Activated CD8-positive, alpha-beta memory T cell treated with anti-CD3 and anti-CD28 coated beads, Interleukin-2, amount 50 U/mL, for 24 hours (primary cell): ENCODE data around the gene VPS26C.

Source experiments
- DNase-seq: peaks from one replicate; pipeline ENCODE4 v3.0.0-alpha.2; 2020; ENCODE audit errors: extremely low read depth

Gene VPS26C

DNA sequence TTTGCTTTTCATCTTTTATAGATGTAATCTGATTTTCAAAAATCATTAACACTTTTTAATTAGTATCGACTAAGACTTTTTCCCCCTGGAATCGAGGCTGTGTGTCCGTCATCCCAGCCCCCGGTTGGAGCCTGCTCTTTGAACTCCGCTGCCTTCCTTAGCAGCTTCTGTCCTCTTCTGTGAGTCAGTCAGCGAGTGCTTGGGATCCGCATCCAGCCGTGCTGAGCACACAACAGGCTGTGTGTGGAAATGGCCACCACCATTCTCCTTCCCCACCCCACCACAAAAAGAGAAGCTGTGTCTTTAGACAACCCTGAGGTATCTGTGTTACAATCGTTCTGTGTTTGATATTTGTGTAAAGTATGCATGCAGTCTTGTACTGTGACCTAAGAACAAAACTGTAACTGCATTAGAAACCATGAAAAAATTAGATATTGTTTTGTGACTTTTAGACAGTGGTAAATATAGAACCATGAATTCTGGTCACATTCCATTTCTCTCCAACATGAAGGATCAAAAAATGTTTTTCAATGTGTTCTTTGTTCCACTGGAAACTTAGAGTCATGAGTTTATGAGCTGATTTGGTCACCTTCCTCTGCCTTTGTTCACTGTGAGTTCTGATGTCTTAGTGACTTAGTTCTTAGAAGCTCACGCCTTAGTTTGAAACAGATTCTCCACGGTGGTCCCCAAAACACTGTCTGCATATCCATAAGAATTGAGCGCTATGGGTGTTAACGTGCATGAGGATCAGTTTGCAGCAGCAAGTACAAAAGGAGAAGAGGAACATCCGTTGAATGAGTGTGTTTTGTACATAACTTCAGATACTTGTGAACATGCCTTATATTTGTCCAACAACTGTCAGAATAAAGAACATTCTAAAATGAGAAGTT is 64.7 kb downstream of the VPS26C start:
- no peak for DNase-seq

- no peak for DNase-seq
Observed at GRCh38 chr21:37200641-37201480, 66.3 kb downstream of the VPS26C start.

DNA sequence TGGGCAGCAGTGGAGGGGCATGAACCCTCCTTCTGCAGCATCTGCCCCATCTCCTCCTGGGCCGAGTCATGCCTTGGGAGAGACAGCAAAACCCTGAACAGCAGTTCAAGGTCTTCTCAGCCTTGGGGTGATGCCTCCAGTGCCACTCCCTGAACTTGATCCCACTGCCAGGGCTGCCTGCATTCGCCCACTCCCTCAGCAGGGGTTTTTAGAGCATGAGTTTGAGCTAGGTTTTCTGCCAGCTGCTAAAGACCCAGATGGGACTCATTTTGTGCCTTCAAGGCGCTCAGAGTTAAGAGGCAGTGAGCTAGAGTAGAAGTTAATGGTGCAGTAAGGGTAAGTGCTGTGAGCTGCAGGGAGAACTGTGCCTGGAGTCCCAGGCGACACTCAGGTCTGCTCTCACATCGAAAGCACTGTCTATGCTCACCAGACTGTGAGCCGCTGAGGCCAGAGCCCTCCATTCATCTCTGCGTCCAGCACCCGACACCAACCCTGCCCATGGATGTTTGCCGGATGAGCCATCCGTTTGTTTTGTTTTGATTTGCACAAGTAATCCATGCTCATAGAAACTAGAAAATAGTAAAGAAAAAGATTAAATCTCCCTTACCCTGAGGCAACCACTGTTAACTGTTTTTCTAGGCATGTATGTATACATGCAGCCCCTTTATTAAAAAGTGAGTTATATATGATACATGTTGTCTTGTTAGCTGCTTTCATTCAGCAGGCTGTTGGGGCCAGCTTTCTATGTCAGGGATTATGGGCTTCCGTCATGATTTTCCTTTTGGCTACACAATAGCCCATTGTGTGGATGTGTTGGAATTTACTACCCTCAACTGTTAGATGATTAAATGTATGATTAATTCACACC is 67.8 kb downstream of the VPS26C start:
- DNase-seq, result no peak

DNA sequence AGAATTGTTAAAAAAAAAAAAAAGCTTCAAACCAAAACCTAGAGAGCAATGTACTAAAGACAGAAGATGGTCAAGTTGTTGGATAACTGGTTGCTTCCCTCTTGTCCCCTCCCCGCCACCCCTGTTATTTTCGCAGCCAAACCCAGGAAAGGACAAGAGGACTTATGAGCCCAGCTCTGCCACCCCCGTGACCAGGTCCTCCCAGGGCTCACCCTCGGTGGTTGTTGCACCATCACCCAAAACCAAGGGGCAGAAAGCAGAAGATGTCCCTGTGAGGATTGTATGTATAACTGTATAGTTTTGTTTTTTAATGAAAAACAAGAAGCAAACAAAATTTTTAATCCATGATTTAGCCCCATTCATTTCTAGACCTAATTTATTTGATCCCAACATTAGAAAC is 69.4 kb downstream of the VPS26C start:
- DNase-seq, result no peak

DNA sequence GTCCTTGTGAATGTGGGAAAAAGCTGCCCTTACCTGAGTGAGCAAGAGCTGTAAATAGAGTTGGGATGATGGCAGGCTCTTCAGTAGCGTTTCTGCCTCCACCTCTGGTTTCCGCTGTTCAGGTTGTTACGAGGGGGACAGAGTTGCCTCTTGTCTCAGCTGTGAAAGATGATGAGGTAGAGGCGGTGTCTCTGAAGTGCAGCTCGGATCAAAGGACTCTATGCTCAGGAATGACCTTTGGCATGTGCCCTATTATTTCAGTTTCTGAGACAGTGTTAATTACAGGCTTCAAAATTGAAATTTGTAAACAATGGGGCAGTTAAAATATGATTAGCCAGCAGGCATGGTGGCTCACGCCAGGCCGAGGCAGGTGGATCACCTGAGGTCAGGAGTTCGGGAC is 70.3 kb downstream of the VPS26C start:
- DNase-seq, result no peak

GRCh38 chr21:37195610-37196009 is 71.5 kb downstream of the VPS26C start:
- DNase-seq, result no peak

DNA sequence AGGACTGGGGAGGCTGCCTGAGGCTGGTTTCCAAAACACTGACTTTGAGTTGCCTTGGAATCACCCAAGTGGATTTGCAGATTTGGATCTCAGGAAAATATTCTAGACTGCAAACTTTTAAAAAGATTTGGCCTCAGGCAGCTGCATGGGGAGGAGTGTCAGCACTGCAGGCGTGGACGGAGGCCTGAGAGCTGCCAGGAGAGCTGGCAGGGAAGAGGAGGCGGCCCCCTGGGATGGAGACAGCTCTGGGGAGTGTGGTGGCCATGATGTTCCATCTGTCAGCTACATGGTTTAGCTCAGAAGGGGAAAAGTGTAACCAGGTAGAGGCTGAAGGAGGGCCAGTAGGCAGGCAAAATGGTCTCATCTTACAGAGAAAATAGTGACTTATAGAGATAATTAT is 72.1 kb downstream of the VPS26C start:
- DNase-seq, result no peak

- DNase-seq, result no peak
Observed at GRCh38 chr21:37193676-37194075, 73.5 kb downstream of the VPS26C start.

DNA sequence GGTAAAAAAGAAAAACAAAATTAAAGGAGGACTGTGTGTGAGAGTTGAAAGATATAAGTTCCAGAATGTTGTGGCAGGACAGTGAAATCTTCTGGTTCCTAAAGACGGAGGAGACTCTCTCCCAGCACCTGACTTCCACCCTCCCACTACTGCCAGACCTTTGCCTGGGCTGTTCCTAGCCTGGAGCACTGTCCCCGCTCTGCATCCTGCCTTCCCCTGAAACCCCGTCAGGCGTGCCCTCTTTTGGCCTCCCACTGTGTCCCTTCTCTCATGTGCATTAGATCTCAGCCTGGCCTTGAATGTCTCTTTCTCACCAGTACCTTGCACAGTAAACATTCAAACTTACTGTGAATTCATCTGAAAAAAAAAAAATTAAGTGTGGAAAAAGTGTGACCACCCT is 74.1 kb downstream of the VPS26C start:
- DNase-seq, result no peak

- no peak for DNase-seq
Observed at GRCh38 chr21:37192019-37192418, 75.1 kb downstream of the VPS26C start.

DNA sequence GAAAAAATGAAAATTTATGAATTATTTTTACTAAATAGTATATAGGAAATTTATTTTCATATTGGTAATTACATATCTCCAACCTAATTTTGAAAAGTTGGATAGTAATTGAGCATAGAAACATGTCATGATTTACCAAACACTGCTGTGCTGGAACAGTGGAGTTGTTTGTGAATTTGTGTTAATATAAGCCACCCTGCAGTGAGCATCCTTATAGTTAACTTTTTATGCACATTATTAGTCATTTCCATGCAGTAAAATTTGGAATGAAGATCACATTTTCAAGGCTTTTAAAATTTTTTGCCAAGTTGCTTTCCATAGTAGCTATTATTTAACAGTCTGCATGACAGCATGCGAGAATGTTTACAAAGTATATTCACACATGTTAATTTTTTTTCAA is 78.3 kb downstream of the VPS26C start:
- no peak for DNase-seq

- DNase-seq, result no peak
Observed at GRCh38 chr21:37186983-37187382, 80.2 kb downstream of the VPS26C start.

GRCh38 chr21:37184784-37185593 is 82.1 kb downstream of the VPS26C start:
- DNase-seq, result no peak

DNA sequence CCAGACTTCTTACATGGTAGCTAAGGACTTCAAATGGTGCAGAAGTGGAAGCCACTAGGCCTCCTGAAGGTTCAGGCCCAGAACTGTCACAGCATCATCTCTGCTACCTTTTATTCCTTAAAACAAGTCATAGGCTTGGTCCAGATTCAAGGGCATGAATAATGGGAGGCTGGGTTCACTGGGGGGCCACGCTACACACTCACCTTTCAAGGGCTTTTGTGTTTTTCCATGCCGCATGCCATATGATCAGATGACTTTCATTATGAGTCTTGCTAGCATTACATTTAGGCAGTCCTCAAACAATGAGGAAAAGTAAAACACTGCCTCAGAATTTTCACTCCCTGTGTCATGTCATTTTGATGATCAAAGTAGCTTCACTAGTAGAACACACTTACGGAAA is 83.4 kb downstream of the VPS26C start:
- DNase-seq, result no peak

- DNase-seq, result no peak
Observed at GRCh38 chr21:37182222-37182621, 84.9 kb downstream of the VPS26C start.

DNA sequence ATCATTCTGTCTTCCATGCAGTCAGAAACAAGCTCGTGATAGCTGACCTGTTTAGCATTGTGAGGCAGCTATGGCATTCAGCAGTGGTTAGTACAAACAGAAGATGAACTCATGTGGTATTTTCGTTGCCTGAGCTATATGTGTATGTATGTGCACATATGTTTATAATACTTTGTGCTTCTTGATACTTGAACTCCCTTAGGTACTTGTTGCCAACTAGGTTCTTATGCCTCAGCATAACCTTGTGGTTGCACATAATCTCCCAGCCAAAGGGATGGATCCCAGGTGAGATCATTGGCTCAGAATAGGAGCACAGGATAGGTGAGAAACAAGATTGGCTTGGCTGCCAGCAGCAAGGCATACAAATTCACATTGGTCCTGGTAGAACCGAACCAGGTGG is 86.1 kb downstream of the VPS26C start:
- no peak for DNase-seq

DNA sequence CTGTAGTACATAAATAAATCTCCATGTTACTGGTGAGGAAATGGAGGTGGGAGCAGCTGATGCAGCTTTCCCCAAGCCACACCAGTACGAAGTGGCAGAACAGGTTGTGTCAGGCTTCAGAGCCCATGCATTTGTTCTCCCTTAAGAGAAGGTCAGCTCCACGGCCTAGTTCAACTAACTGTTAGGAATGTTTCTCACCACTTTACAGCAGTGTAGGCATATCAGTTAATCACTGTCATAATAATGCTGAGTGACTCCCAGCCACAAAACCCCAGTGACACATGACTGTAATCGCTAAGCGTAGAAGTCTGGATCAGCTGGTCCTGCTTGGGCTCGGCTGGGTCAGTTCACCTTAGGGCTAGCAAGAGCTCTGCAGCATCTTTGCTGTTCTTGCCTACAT is 90.4 kb downstream of the VPS26C start:
- DNase-seq, result no peak
